ENCODE data around the gene GCNT1.

- TF ChIP-seq CTCF (IDR thresholded peaks at IDR 0.05 in 8 of 11, conservative IDR thresholded peaks at IDR 0.05 in 3 of 11) (no peak), POLR2A (IDR thresholded peaks at IDR 0.05) (no peak)
These were observed 31.4 kb downstream of the GCNT1 start for GRCh38 chr9:76490249-76490990.

Data from spleen (tissue), 7 donors.